ENCODE measurements around the gene PLEKHN1.

- TF ChIP-seq, protein P1, sequence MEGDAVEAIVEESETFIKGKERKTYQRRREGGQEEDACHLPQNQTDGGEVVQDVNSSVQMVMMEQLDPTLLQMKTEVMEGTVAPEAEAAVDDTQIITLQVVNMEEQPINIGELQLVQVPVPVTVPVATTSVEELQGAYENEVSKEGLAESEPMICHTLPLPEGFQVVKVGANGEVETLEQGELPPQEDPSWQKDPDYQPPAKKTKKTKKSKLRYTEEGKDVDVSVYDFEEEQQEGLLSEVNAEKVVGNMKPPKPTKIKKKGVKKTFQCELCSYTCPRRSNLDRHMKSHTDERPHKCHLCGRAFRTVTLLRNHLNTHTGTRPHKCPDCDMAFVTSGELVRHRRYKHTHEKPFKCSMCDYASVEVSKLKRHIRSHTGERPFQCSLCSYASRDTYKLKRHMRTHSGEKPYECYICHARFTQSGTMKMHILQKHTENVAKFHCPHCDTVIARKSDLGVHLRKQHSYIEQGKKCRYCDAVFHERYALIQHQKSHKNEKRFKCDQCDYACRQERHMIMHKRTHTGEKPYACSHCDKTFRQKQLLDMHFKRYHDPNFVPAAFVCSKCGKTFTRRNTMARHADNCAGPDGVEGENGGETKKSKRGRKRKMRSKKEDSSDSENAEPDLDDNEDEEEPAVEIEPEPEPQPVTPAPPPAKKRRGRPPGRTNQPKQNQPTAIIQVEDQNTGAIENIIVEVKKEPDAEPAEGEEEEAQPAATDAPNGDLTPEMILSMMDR (conservative IDR thresholded peaks at IDR 0.05): no peak
- TF ChIP-seq EZH2 (IDR thresholded peaks at IDR 0.05; ENCODE audit: low read depth): no peak
Observed at GRCh38 chr1:918353-918752, 47.9 kb upstream of the PLEKHN1 start.
